ENCODE measurements around the gene KCNB1. TPM values are rescaled to one million over a fixed set of nuclear protein-coding genes. Genes with fewer than 3 reads are reported as not detected.

KCNB1 gene
- total RNA-seq, 1 experiment from 2014 or later, result 0.68 TPM

DNA sequence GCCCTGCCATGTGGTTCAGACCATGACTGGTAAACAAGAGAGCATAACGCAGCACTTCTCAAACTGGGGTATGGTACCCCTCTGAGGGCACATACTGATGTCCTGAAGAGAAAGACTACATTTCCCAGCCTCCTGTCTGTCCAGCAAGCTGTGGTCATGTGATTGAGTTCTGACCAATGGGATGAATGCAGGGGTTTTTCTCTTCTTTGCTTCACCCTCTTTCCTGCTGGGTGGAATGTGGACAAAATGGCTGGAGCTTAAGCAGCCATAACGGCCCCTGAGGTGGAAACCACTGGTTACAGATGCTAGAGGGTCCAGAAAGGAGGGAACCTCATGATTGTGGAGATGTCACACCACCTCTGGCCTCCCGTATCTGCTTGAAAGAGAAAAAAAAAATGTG lies 19.4 kb upstream of the KCNB1 start:
- peaks cover 15 to 20% of the 10 kb centered on the region in 2 experiments for H3K4me1 Mint-ChIP-seq
- peaks cover 0 to 4% (median 0%) of the 10 kb centered on the region in 3 experiments; a peak in 1 of 7 replicates for H3K36me3 Mint-ChIP-seq (ENCODE audit: insufficient read depth in 1 of 3, low read depth in 3 of 3)
- H3K9me3 ChIP-seq (ENCODE audit: control insufficient read depth, low read depth, low read length), result no peaks in the 10 kb centered on the region
- H3K27me3 ChIP-seq (ENCODE audit: insufficient read depth, low read length), result no peaks in the 10 kb centered on the region
- H3K4me1 ChIP-seq (ENCODE audit: insufficient read depth, low read length), result no peaks in the 10 kb centered on the region; the same call in 1 of the 2 replicates
- no peak overlapping the region for H3K9ac ChIP-seq (ENCODE audit: extremely low read depth, insufficient read length, low read length)
- no peak overlapping the region for H3K56ac ChIP-seq (ENCODE audit: insufficient read length, low read depth, low read length)
- no peak overlapping the region for H3K27ac ChIP-seq (ENCODE audit: insufficient read length, low read depth, low read length)
- H4K8ac ChIP-seq (replicated peaks; ENCODE audit: insufficient read length, low read depth, low read length), result no peak overlapping the region
- H3K18ac ChIP-seq (ENCODE audit: insufficient read length, low read depth, low read length), result no peak overlapping the region
- H4K20me1 ChIP-seq (ENCODE audit: control insufficient read depth, insufficient read depth, insufficient read length), result no peaks in the 10 kb centered on the region
- H3K23ac ChIP-seq (ENCODE audit: insufficient read length, low read depth, low read length), result no peak overlapping the region
- no peak overlapping the region for H2BK5ac ChIP-seq (ENCODE audit: insufficient read length, low read length)
- H3K4ac ChIP-seq (ENCODE audit: low read depth, low read length), result no peak overlapping the region
- H2AFZ ChIP-seq (ENCODE audit: low read length), result no peak overlapping the region
- TF ChIP-seq, protein P1, sequence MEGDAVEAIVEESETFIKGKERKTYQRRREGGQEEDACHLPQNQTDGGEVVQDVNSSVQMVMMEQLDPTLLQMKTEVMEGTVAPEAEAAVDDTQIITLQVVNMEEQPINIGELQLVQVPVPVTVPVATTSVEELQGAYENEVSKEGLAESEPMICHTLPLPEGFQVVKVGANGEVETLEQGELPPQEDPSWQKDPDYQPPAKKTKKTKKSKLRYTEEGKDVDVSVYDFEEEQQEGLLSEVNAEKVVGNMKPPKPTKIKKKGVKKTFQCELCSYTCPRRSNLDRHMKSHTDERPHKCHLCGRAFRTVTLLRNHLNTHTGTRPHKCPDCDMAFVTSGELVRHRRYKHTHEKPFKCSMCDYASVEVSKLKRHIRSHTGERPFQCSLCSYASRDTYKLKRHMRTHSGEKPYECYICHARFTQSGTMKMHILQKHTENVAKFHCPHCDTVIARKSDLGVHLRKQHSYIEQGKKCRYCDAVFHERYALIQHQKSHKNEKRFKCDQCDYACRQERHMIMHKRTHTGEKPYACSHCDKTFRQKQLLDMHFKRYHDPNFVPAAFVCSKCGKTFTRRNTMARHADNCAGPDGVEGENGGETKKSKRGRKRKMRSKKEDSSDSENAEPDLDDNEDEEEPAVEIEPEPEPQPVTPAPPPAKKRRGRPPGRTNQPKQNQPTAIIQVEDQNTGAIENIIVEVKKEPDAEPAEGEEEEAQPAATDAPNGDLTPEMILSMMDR (conservative IDR thresholded peaks at IDR 0.05), result no peak
- no peak overlapping the region for H2BK12ac ChIP-seq (ENCODE audit: insufficient read length, low read depth, low read length)
- no peaks in the 10 kb centered on the region for H3K79me1 ChIP-seq (ENCODE audit: insufficient read depth, low read depth, low read length, poor library complexity, severe bottlenecking)
- no peak overlapping the region for H2BK15ac ChIP-seq (ENCODE audit: low read depth, low read length)
- 0 out of 2 replicates have a peak, but pooled peaks cover 2% of the 10 kb centered on the region for H3K27me3 Mint-ChIP-seq (ENCODE audit: low read depth)
- H3K4me2 ChIP-seq (ENCODE audit: insufficient read depth, insufficient read length, low read length), result no peak overlapping the region
- no peak for DNase-seq
- H3K23me2 ChIP-seq (ENCODE audit: insufficient read length, low read depth, low read length, poor library complexity, severe bottlenecking), result no peaks in the 10 kb centered on the region
- H2AK5ac ChIP-seq (ENCODE audit: insufficient read length, low read length), result no peak overlapping the region
- peaks cover 0 to 3% of the 10 kb centered on the region in 2 experiments; a peak in 3 of 5 replicates for H3K9me3 Mint-ChIP-seq
- no peak overlapping the region for H4K91ac ChIP-seq (ENCODE audit: insufficient read length, low read depth, low read length)
- no peak overlapping the region for H3K4me3 Mint-ChIP-seq
- no CpG with 5 or more reads among the region's 3 CpGs for WGBS (ENCODE audit: extremely low coverage, insufficient read length, low lambda C conversion rate)
- H3T11ph ChIP-seq (ENCODE audit: low read length), result no peak overlapping the region
- H3K79me2 ChIP-seq (ENCODE audit: insufficient read depth, low read length), result no peaks in the 10 kb centered on the region
- H3K14ac ChIP-seq (ENCODE audit: insufficient read depth, low read length), result no peak overlapping the region
- no peak overlapping the region for H2BK120ac ChIP-seq (ENCODE audit: low read depth, low read length, poor library complexity, severe bottlenecking)
- H3K27ac Mint-ChIP-seq, result no peak overlapping the region
- H2BK20ac ChIP-seq (ENCODE audit: low read depth, low read length, poor library complexity, severe bottlenecking), result no peak overlapping the region
- H4K5ac ChIP-seq (ENCODE audit: insufficient read length, low read depth, low read length), result no peak overlapping the region

Measured in H9 (cell line).